Loucy (cell line): Measurements from ENCODE around the gene CASK.

Source experiments
- CTCF ChIP-seq: fragments of 200-600 bp; sonication (generic); conservative IDR thresholded peaks from 2 replicates; pipeline ENCODE4 v1.5.1; 2014; ENCODE audit warnings: mild to moderate bottlenecking, antibody characterized with exemption, low read length
- EZH2phosphoT487 ChIP-seq: fragments of 200-600 bp; IDR thresholded peaks from 2 replicates; pipeline ENCODE4 v1.6.1; 2018; ENCODE audit warnings: antibody characterized with exemption, mild to moderate bottlenecking, moderate library complexity, borderline replicate concordance

- no peak for TF ChIP-seq CTCF
- TF ChIP-seq EZH2phosphoT487 = no peak
These were observed 406.2 kb downstream of the CASK start for GRCh38 chrX:41516999-41517765.
